Tongue (tissue), 2 donors: ENCODE measurements around the gene TSPAN14. TPM values are rescaled to one million over a fixed set of nuclear protein-coding genes. Genes with fewer than 3 reads are reported as not detected.

Source experiments
- DNase-seq: peaks from one replicate; pipeline ENCODE4 v3.0.0-alpha.2; 2015
- total RNA-seq: library from RNA; depleted of rRNA; stranded (reverse); fragments of >200 nt; gene quantifications from one replicate; pipeline ENCODE4 v1.2.3, GENCODE V29; 2014

TSPAN14 gene
- total RNA-seq, 1 donor from 2014 or later: 40.5 TPM

- DNase-seq: no peak
Observed at GRCh38 chr10:80487791-80488538, 33.9 kb downstream of the TSPAN14 start.

DNA sequence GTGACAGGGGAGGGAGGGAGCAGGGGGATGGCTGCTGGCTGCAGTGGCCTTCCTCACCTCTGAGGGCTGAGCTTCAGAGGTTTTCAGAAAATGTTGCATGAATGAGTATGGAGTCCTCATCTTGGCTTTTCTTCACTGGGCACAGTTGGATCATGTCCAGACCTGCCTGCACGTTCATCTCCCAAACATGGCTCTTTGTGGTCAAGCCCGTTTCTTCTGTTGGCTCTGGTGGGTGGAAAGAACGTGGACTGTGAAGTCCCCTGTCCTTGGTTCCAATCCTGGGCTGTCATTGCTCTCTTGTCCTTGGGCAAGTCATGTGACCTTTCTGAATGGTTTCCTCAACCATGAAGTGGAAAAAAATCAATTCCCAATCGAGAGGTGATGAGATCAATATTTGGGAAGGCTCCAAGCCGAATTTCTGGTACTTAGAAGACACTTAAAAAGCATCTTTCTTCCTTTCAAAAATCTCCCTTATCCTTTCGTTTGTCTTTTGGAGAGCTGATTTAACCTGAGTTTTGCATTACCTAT, 34.5 kb downstream of the TSPAN14 start:
- no peak for DNase-seq

DNA sequence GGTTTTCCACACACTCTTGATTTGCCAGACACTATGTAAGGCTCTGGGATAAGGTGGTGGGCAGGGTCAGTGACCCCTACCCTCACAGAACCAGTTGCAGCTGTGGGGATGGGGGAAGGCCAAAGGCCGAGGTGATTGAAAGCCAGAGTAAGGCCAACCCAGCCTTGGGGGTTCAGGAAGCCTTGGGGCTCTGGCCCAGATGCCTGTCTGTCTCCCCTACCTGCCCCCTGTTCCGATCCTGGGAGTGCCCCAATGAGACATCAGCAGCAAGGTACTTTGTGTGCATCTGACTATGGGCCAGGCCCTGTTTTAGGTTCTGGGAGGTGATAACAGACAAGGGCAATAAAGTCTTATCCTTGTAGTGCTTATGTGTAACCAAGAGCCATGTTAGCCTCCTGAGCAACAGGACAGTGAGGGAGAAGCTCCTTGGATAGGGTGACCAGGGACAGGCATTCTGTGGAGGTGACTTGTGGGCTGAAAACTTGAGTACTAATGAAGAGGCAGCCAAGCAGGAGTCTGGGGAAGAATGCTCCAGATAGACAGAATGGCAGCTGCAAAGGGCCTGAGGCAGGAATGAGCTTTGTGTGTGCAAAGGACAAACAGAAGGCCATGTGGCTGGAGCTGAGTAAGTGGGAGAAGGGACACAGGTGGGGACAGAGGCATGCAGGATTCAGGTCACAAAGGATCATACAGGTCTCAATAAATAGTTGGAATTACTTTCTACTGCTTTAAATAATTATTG, 35.4 kb downstream of the TSPAN14 start:
- DNase-seq: no peak

DNA sequence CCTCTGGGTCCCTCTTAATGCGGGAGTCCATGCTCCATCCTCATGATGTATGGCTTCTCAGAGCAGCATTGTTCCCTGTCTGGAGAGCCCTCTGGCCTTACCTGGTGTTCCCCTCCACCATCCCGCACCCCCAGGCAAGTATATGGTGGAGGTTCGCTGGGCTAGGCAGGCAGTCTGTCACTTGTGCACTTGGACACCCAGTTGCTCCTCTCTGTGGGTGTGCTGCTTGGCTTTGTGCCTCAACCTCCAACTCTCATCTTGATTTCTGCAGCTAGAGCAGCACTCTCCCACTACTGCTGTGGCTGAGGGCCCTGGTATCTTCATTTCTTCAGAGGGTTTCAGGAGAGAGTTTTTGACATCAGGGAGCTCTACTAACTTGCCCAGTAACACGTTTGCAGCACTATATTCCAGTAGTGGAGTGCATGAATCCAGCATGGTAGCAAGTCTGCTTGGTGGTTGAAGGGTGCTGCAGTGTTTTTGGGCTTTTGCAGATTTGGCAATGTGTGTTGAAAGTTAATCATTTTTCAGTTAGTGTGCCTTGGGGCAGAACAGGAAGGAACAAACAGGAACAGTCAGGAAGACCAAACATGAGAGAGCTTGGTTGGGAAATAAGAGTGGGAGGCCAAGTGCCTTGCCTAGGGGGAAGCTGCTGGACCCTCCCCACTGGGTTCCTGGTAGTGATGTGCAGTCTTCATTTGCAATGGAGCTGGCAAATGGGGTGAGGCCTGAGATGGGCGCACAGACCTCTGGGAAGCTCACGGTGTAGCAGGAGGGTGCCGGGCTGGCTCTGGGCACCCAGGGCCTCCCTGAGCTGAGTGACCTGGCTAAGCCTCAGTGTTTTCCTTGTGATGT, 37.4 kb downstream of the TSPAN14 start:
- no peak for DNase-seq

- no peak for DNase-seq
Observed at GRCh38 chr10:80492848-80493521, 38.9 kb downstream of the TSPAN14 start.

- peak; percentile 56 for DNase-seq
Observed at GRCh38 chr10:80493522-80494051, 39.5 kb downstream of the TSPAN14 start.

DNA sequence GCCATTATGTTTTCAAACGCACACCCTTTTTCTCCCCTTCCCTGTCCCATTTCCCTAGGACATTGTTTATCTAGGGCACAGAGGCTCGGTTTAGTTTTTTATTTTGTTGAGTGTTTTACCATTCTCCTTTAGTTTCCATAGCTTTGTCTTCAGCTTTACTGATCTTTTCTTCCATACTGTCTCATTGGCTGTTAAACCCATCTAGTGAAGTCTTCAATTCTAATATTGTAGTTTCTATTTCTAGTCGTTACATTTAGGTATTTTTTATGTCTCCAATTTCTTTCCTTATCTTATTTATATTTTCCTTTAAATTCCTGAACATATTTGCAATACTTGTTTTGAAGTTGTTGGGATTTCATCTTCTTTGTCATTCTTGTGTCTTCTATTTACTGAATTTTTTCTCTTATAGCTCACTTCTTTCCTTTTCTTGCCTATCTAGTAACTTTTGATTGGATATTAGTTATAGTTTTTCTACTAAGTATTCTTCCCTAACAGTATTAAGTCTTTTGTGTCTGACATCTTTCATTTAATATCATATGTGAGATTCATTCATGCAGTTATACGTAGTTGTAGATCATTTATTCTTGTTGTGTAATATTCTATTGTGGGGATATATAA, 42.6 kb downstream of the TSPAN14 start:
- no peak for DNase-seq

DNA sequence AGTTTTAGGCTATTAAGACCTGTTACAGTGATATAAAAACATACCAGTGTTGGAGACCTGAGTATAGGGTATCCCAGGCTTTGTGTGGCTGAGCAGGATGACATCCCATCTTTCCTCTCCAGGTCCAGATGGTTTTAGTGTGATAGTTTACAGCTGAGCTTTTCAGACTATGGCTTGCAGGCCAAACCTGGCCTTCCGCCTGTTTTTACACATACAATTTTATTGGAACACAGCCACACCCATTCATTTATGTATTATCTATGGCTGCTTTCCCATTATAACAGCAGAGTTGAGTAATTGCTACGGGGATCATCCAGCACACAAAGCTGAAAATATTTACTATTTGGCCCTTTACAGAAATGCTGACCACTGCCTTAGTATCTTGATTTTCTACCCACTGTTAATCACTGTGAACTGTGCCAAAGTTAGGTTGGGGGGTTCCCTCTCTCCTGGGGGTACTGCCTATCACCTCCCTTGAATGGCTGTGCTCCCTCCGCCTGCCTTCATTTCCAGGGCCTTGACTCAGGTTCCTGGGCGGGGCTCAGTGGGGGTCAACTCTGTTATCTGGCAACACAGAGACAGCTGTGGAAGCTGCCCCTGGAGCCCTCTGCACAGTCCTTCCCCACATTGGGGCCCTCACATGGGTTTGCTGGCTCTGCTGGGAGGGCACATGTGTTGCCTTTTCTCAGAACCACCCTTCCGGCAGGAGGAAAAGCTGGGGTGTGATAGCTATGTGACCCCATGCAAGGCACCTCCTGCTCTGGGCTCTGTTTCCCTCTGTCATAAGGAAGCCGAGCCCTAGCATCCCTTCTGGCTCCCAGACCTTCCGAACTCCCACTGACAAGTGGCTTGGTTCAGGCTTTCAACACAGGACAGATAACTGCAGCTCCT, 43.3 kb downstream of the TSPAN14 start:
- peak; percentile 76 for DNase-seq

DNA sequence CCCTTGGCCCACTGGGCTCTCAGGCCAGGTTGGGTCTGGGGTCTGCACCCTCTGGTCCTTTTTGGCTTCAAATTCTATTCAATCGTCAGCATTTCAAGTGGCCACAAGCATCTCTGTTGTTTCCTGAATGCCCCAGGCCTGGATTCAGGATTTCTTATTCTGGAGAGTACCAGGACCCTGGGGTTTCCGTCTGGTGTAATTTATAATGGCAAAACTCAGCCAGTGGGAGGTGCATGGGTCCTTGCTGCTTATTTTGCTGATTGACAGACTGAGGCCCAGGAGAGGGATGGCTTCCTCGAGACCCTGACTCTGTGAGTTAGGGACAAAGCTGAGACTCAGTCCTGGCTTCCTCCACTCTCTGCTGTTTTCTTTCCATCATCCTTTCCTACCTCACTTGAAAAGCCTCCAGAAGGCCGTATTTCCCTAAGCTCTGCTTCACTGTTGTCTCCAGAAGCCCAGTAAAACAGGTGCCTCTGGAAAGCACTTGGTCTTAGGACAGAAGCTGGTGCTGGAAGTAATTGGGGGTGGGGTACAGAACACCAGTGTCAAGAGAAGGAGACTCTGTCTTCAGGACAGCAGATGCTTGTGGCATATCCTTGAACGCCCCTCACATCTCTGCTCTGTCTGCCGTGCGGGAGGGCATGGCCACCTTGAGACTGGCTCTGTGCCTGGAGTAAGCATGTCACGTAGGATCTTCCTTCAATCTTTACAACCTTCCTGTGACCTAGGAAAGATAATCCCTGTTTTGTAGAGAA, 44.1 kb downstream of the TSPAN14 start:
- peak; percentile 43 for DNase-seq

DNA sequence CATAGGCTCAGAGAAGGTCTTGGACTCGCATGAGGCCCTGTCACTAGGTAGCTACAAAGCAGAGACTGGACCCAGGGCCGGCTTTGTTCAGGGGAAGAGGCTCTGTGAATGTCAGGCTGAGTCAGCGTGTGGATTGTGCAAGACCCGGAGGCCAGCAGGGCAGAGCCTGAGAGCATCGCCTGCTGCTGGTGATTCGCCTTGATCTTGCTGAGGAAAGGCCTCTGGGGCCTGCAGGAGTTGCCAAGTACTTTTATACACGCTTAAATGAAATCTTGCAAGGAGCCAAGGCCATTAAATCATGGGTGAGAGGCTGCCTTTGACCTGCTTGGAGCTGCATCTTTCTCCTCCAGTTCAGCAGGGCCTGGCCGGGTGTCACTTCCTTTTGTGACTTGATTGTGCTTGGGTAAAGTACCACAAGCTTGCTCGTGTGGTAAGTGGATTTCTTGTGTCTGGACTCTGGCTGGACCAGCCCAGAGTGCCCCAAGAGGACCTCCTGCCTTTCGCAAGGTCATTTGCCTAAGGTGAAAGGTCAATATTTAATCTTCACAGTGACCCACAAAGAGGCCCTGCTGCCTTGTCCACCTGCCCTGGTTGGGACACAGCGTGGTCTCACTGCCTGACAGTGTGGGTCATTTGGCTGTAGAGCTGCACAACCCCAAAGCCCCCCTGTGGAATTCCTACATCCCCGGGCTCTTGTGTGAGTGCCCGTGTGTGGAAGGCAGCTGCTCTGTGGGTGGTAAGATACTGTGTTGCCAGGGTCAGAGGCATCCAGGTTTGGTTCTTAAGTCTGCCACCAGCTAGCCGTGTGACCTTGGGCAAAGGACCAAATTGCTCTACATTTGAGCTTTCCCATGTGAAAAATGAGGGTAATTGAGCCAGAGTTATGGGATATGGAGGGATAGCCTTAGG, 45.0 kb downstream of the TSPAN14 start:
- DNase-seq: peak; percentile 69

DNA sequence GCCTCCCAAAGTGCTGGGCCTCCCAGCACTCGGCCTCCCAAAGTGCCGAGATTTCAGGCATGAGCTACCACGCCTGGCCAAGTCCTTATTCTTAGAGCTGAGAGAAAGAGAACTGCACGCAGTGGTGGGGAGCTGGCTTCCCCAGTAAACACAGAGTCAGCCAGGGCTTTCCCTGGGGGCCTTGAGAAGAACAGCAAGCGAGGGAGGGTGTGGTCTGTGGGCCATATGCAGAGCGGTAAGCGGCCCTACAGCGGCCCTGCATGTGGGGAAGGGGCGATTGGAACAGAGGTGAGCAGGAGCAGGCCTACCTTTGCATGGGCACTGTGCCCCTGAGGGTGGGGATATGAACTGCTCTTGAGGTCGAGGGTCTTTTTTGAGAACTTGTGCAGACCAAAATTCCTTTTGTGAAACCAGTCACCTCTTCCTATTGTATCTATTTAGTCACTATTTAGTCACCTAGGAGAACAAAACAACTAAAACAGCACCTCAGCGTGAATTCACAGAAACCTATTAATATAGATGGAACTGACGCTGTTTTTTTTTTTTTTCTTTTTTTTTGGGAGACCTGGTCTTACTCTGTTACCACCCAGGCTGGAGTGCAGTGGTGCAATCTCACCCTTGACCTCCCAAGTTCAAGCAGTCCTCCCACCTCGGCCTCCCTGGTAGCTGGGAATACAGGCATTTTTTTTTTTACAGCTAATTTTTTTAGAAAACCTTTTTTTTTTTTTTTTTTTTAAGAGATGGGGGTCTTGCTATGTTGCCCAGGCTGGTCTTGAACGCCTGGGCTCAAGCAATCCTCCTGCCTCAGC, 46.7 kb downstream of the TSPAN14 start:
- peak; percentile 66 for DNase-seq

- no peak for DNase-seq
Observed at GRCh38 chr10:80501381-80501912, 47.3 kb downstream of the TSPAN14 start.

- DNase-seq: no peak
Observed at GRCh38 chr10:80501913-80502521, 47.9 kb downstream of the TSPAN14 start.

- DNase-seq: no peak
Observed at GRCh38 chr10:80502621-80503583, 48.8 kb downstream of the TSPAN14 start.

- DNase-seq: no peak
Observed at GRCh38 chr10:80503584-80504157, 49.6 kb downstream of the TSPAN14 start.
